Endothelial cell of umbilical vein (primary cell): ENCODE data around the gene ZNF331. TPM values are rescaled to one million over a fixed set of nuclear protein-coding genes. Genes with fewer than 3 reads are reported as not detected.

Source experiments
- BruUV-seq: library from RNA; stranded (reverse); fragments of 400-500 nt; replicated peaks from 2 replicates; lab custom pipeline; 2021; lab: Mats Ljungman, UMichigan
- CTCF ChIA-PET: fragments of 300-600, 350-600 bp; sonication (Branson Sonifier 250); formaldehyde crosslinking; loops from one replicate; lab custom pipeline; 2021; ENCODE audit warnings: antibody characterized with exemption, inconsistent platforms; lab: Charles Lee
- POLR2A ChIA-PET: fragments of 300-600, 350-600 bp; sonication (Branson Sonifier 250); formaldehyde crosslinking; loops from one replicate; lab custom pipeline; 2021; ENCODE audit warnings: antibody characterized with exemption, inconsistent platforms; lab: Charles Lee
- DNase-seq: peaks from one replicate; pipeline ENCODE4 v3.0.0-alpha.2; 2011; ENCODE audit warnings: low read depth, low spot score
- FAIRE-seq: peaks from 2 replicates; lab custom pipeline; 2011; peaks lifted over from hg19 to GRCh38; lab: Jason Lieb, UNC
- H2AFZ ChIP-seq: 2 replicates; pipeline ENCODE4 v1.6.0; 2012; ENCODE audit warnings: low read depth, low read length, control low read depth, inconsistent platforms
- H3K27ac ChIP-seq: 2 replicates; pipeline ENCODE4 v1.5.1; 2011; ENCODE audit warnings: low read depth, mild to moderate bottlenecking, control low read depth, low read length, moderate library complexity; ENCODE audit not compliant: insufficient read depth
- H3K27me3 ChIP-seq, 2 experiments: 2 replicates each; pipeline versions ENCODE4 v1.6.0 to v1.6.1; 2011; ENCODE audit warnings: low read length in 2 of 2, mixed read lengths in 1 of 2; ENCODE audit not compliant: control insufficient read depth in 2 of 2, insufficient read depth in 2 of 2
- H3K36me3 ChIP-seq, 2 experiments: 2 replicates in 1 of 2; 3 replicates in 1 of 2; pipeline ENCODE4 v1.5.1; 2011; ENCODE audit warnings: low read length in 2 of 2, mild to moderate bottlenecking in 1 of 2, moderate library complexity in 1 of 2; ENCODE audit not compliant: control insufficient read depth in 2 of 2, insufficient read depth in 2 of 2; ENCODE audit errors: extremely low read depth in 1 of 2
- H3K4me1 ChIP-seq: 3 replicates; pipeline ENCODE4 v1.5.1; 2011; ENCODE audit warnings: mild to moderate bottlenecking, low read length; ENCODE audit not compliant: control insufficient read depth, insufficient read depth; ENCODE audit errors: extremely low read depth
- H3K4me2 ChIP-seq: 2 replicates; pipeline ENCODE4 v1.6.1; 2011; ENCODE audit warnings: low read length, control low read depth, mixed read lengths; ENCODE audit not compliant: insufficient read depth
- H3K4me3 ChIP-seq, 3 experiments: fragments of 200-600 bp in 1 of 3; sonication (generic), shearing (Covaris generic) in 1 of 3; replicated peaks in 1 of 3; 2 replicates each; pipeline ENCODE4 v1.5.1; 2011 to 2016; ENCODE audit warnings: control low read depth in 3 of 3, low read length in 3 of 3, mild to moderate bottlenecking in 2 of 3, inconsistent platforms in 1 of 3, low read depth in 1 of 3, moderate library complexity in 1 of 3; ENCODE audit not compliant: insufficient read depth in 1 of 3
- H3K79me2 ChIP-seq: 2 replicates; pipeline ENCODE4 v1.6.0; 2012; ENCODE audit warnings: low read length, inconsistent platforms; ENCODE audit not compliant: control insufficient read depth, insufficient read depth
- H3K9ac ChIP-seq: replicated peaks from 2 replicates; pipeline ENCODE3; 2011; ENCODE audit warnings: low read length, control low read depth; ENCODE audit not compliant: insufficient read depth; ENCODE audit errors: extremely low read depth
- H3K9me1 ChIP-seq: replicated peaks from 3 replicates; pipeline ENCODE4 v1.6.0; 2011; ENCODE audit warnings: mild to moderate bottlenecking, low read length; ENCODE audit not compliant: control insufficient read depth, insufficient read depth; ENCODE audit errors: extremely low read depth
- H3K9me3 ChIP-seq: replicated peaks from 2 replicates; pipeline ENCODE4 v1.5.1; 2012; ENCODE audit warnings: low read length, inconsistent platforms; ENCODE audit not compliant: control insufficient read depth, insufficient read depth
- H4K20me1 ChIP-seq: replicated peaks from 2 replicates; pipeline ENCODE3; 2011; ENCODE audit warnings: mild to moderate bottlenecking, low read length; ENCODE audit not compliant: control insufficient read depth, insufficient read depth; ENCODE audit errors: extremely low read depth
- EZH2 ChIP-seq: IDR thresholded peaks from 2 replicates; pipeline ENCODE4 v1.6.1; 2012; ENCODE audit warnings: borderline replicate concordance, low read depth, mild to moderate bottlenecking, moderate library complexity, low read length, inconsistent platforms; ENCODE audit not compliant: severe bottlenecking
- FOS ChIP-seq: IDR thresholded peaks from 2 replicates; pipeline ENCODE4 v1.6.1; 2011; ENCODE audit warnings: mild to moderate bottlenecking, low read length, moderate library complexity, borderline replicate concordance; ENCODE audit not compliant: insufficient read depth
- GATA2 ChIP-seq: IDR thresholded peaks from 2 replicates; pipeline ENCODE4 v1.7.0; 2011; ENCODE audit warnings: low read depth, mild to moderate bottlenecking, moderate library complexity, mixed read lengths, low read length; ENCODE audit not compliant: insufficient read length, insufficient read depth
- JUN ChIP-seq: IDR thresholded peaks from 2 replicates; pipeline ENCODE4 v1.6.1; 2011; ENCODE audit warnings: borderline replicate concordance, low read depth; ENCODE audit not compliant: insufficient read length, insufficient read depth
- MYC ChIP-seq: IDR thresholded peaks from one replicate; pipeline ENCODE4 v1.6.1; 2011; ENCODE audit warnings: mild to moderate bottlenecking, low read depth, low read length
- POLR2A ChIP-seq: IDR thresholded peaks from 2 replicates; pipeline ENCODE4 v1.6.1; 2012; ENCODE audit warnings: low read depth, mild to moderate bottlenecking, control low read depth, low read length
- POLR2AphosphoS5 ChIP-seq: IDR thresholded peaks from 2 replicates; pipeline ENCODE4 v1.6.1; 2012; ENCODE audit warnings: low read depth, mild to moderate bottlenecking, control low read depth, low read length, moderate library complexity; ENCODE audit not compliant: insufficient read depth
- dilution Hi-C: fragments of 300-500 bp; cut with MboI; formaldehyde crosslinking; loops from one replicate; pipeline ENCODE4 v1.15.0; 2019; ENCODE audit warnings: low sequenced_read_pairs; ENCODE audit not compliant: extremely low pct_ligation_motif_present
- intact Hi-C: fragments of 100-400 bp; cut with micrococcal nuclease; formaldehyde crosslinking; loops from one replicate; pipeline ENCODE4 v1.10.0; 2022
- polyA plus RNA-seq, 4 experiments: library from polyadenylated mRNA; depleted of rRNA in 3 of 4; stranded (reverse) in 3 of 4; unstranded in 1 of 4; fragments of >200 nt; gene quantifications; 2 replicates each; pipeline versions ENCODE4 v1.2.1 to v1.2.3, GENCODE V29; 2011 to 2012; ENCODE audit warnings: missing spikeins in 1 of 4
- total RNA-seq: library from RNA; stranded (reverse); gene quantifications from 2 replicates; pipeline ENCODE4 v1.2.3, GENCODE V29; 2021
- TF ChIP-seq, protein P1 (sequence below): IDR thresholded peaks from 2 replicates; pipeline ENCODE4 v1.6.1; 2011; ENCODE audit not compliant: insufficient read depth, insufficient read length
- TF ChIP-seq, protein P2 (sequence below), 2 donors: IDR thresholded peaks; 1 replicate in 1 of 2; 2 replicates in 1 of 2; pipeline ENCODE4 v1.5.1; 2011; ENCODE audit warnings: low read length in 2 of 2, mild to moderate bottlenecking in 2 of 2, moderate library complexity in 2 of 2, control low read depth in 1 of 2, inconsistent platforms in 1 of 2, low read depth in 1 of 2; ENCODE audit not compliant: insufficient read depth in 1 of 2; ENCODE audit errors: extremely low read depth in 1 of 2

ZNF331 gene
- total and polyA plus RNA-seq, 2 donors (not counting 3 experiments of a cell fraction or from before 2014, with no cell fraction given) = 6.2 to 11.2 TPM

DNA sequence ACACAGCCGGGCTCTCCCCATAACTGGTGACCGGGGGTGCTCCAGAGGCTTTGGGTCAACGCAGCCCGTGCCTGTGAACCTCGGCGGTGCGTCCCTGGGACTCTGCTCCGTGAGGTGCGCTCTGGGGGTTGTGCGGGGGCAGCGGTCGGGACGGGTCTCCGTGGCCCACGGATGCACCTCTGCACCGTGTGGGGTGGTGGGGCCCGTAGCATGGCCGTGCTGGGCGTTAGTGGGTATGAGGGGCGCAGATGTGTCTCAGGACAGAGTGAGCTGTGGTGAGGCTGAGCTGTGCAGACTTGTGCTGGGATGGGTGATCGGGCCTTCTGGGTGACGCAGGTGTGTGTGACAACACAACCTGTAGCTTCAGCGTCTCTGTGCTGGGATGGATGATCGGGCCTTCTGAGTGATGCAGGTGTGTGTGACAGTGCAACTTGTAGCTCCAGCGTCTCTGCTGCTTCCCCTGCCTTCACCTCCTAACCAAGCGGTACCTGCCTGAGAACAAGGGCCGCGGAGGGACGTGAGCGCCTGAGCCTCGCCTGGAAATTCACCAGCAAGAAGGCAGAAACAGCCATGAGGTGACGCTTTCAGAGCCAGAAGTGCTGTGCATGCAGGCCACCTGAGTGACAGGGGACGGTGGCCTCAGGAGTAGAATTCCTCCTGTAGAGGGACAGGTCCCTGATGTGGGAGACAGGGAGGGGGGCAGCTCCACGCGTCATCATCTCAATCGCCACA, 599 bp downstream of the ZNF331 start:
- no peaks in the 10 kb centered on the region for H3K79me2 ChIP-seq
- FAIRE-seq (no peak), DNase-seq (no peak)
- H3K4me1 ChIP-seq = no peaks in the 10 kb centered on the region
- POLR2A ChIA-PET = no interaction called here
- H3K4me2 ChIP-seq = no peak overlapping the region
- H3K9ac ChIP-seq = no peak overlapping the region
- H3K4me3 ChIP-seq = peak overlapping the region in 2 of 3 experiments; percentile 63 to 64
- H2AFZ ChIP-seq = peak overlapping the region; percentile 65
- H3K9me1 ChIP-seq = no peaks in the 10 kb centered on the region
- H3K36me3 ChIP-seq = no peaks in the 10 kb centered on the region
- H3K27ac ChIP-seq = no peak overlapping the region
- dilution Hi-C loops = no loop called here
- no peaks in the 10 kb centered on the region for H3K9me3 ChIP-seq
- TF ChIP-seq MYC = no peak
- TF ChIP-seq, protein P1, sequence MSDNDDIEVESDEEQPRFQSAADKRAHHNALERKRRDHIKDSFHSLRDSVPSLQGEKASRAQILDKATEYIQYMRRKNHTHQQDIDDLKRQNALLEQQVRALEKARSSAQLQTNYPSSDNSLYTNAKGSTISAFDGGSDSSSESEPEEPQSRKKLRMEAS = no peak
- TF ChIP-seq POLR2AphosphoS5 = no peak
- TF ChIP-seq, protein P2, sequence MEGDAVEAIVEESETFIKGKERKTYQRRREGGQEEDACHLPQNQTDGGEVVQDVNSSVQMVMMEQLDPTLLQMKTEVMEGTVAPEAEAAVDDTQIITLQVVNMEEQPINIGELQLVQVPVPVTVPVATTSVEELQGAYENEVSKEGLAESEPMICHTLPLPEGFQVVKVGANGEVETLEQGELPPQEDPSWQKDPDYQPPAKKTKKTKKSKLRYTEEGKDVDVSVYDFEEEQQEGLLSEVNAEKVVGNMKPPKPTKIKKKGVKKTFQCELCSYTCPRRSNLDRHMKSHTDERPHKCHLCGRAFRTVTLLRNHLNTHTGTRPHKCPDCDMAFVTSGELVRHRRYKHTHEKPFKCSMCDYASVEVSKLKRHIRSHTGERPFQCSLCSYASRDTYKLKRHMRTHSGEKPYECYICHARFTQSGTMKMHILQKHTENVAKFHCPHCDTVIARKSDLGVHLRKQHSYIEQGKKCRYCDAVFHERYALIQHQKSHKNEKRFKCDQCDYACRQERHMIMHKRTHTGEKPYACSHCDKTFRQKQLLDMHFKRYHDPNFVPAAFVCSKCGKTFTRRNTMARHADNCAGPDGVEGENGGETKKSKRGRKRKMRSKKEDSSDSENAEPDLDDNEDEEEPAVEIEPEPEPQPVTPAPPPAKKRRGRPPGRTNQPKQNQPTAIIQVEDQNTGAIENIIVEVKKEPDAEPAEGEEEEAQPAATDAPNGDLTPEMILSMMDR (IDR thresholded peaks at IDR 0.05; ENCODE audit: extremely low read depth in 1 of 2, insufficient read depth in 1 of 2, low read depth in 1 of 2, low read length in 2 of 2) = no peak
- TF ChIP-seq GATA2 = no peak
- no peak for TF ChIP-seq EZH2
- TF ChIP-seq FOS = no peak
- no peak for TF ChIP-seq POLR2A
- no peak for TF ChIP-seq JUN
- H3K27me3 ChIP-seq = no peaks in the 10 kb centered on the region
- BruUV-seq = no TSS peak
- intact Hi-C loops = loop anchor here (1.0 kb wide), 1 partner anchor 18 kb away; no protein-coding TSS in a partner anchor
- CTCF ChIA-PET = no interaction called here
- H4K20me1 ChIP-seq = no peaks in the 10 kb centered on the region
